ENCODE results near the gene SYT17. TPM values are rescaled to one million over a fixed set of nuclear protein-coding genes. Genes with fewer than 3 reads are reported as not detected.

The SYT17 gene
- total RNA-seq, 2 experiments from 2014 or later: not detected

DNA sequence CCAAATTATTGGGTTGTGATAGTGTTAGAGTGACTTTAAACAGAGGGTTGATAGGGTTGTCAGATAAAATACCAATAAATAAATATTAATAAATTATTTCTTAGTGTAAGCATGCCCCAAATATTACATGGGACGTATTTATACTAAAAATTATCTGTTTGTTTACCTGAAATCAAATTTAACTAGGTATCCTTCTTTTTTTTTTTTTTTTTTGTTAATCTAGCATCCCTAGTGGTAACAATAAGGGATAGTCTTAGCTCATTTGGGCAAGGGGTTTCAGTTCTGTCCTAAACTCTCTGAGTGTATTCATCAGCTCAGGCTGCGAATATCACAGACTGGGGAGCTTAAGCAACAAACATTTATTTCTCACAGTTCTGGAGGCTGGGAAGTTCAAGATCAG is 118.8 kb downstream of the SYT17 start:
- DNase-seq: no peak
- H3K27ac Mint-ChIP-seq: no peak overlapping the region

GRCh38 chr16:19287241-19287640 is 119.2 kb downstream of the SYT17 start:
- no peak for ATAC-seq
- no peaks in the 10 kb centered on the region for H3K36me3 Mint-ChIP-seq (ENCODE audit: low read depth)

More for the DNA sequence above, 118.8 kb downstream of the SYT17 start:
- CTCF ChIA-PET: no interaction called here
- H3K27me3 Mint-ChIP-seq (ENCODE audit: low read depth): no peaks in the 10 kb centered on the region
- no peaks in the 10 kb centered on the region for H3K36me3 Mint-ChIP-seq (ENCODE audit: low read depth)
- H3K9me3 Mint-ChIP-seq (ENCODE audit: insufficient read depth): no peaks in the 10 kb centered on the region
- POLR2A ChIA-PET: no interaction called here
- no peak for ATAC-seq
- no peaks in the 10 kb centered on the region for H3K4me1 Mint-ChIP-seq (ENCODE audit: low read depth)
- no peak overlapping the region for H3K4me3 Mint-ChIP-seq

DNA sequence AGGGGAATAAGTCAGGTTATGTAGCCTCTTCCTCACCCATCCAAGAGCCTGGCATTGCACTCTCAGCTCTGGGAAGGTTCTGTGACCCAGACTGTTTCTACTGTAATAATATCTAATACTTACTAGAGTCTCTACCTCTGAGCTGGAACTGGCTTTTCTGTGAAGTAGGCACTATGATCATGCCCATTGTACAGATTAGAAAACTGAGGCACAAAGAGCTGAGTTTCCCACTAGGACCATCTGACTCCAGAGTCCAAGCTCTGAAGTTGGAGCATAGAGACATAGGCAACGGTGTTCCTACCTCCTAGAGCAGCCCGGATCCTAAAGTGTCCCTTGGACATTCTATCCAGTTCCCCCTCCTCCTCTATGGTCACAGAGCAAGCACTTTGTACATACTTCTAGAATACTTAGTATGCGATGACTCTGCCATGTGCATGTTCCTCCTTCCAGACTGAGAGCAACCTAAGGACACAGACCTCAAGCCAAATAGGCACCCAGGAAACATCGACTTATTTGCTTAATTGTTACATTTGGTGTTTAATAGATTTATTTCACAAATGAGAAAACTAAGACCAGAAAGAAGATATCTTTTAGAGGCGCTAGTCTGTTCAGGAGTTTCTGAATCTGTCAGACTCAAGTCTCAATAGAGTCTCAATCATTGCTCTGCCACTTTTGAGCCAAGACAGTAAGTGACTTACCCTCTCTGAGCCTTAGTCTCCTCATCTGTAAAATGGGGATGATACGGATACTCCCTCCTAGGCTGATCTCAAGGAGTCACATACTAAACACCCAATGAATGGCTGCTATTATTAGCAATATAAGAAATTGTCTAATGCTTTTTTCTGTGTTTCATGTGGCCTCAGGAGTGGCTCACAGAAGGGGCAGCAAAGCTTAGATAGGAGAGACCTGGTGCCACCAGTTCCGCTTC is 121.1 kb downstream of the SYT17 start:
- H3K4me1 Mint-ChIP-seq (ENCODE audit: low read depth): peaks cover 1% of the 10 kb centered on the region
- ChIA-PET POLR2A (no interaction called here), CTCF (no interaction called here)
- DNase-seq (no peak), ATAC-seq (no peak)
- H3K4me3 Mint-ChIP-seq: no peak overlapping the region
- no peaks in the 10 kb centered on the region for H3K9me3 Mint-ChIP-seq (ENCODE audit: insufficient read depth)
- no peaks in the 10 kb centered on the region for H3K27me3 Mint-ChIP-seq (ENCODE audit: low read depth)
- H3K27ac Mint-ChIP-seq: no peak overlapping the region
- H3K36me3 Mint-ChIP-seq (ENCODE audit: low read depth): no peaks in the 10 kb centered on the region

More at GRCh38 chr16:19287241-19287640, 119.2 kb downstream of the SYT17 start:
- CTCF ChIA-PET: no interaction called here
- Mint-ChIP-seq H3K4me3 (no peak overlapping the region), H3K27ac (no peak overlapping the region), H3K9me3 (ENCODE audit: insufficient read depth) (no peaks in the 10 kb centered on the region), H3K4me1 (ENCODE audit: low read depth) (no peaks in the 10 kb centered on the region), H3K27me3 (ENCODE audit: low read depth) (no peaks in the 10 kb centered on the region)
- POLR2A ChIA-PET: no interaction called here
- no peak for DNase-seq

- CTCF ChIA-PET: no interaction called here
- Mint-ChIP-seq H3K4me1 (ENCODE audit: low read depth) (peaks cover 4% of the 10 kb centered on the region), H3K27me3 (ENCODE audit: low read depth) (no peaks in the 10 kb centered on the region)
Measured at GRCh38 chr16:19289811-19290485, 121.9 kb downstream of the SYT17 start.

GRCh38 chr16:19290860-19291259 is 122.8 kb downstream of the SYT17 start:
- Mint-ChIP-seq H3K9me3 (ENCODE audit: insufficient read depth) (no peaks in the 10 kb centered on the region), H3K27ac (no peak overlapping the region), H3K27me3 (ENCODE audit: low read depth) (no peaks in the 10 kb centered on the region), H3K4me1 (ENCODE audit: low read depth) (peaks cover 4% of the 10 kb centered on the region), H3K4me3 (no peak overlapping the region), H3K36me3 (ENCODE audit: low read depth) (no peaks in the 10 kb centered on the region)
- DNase-seq: no peak
- POLR2A ChIA-PET: no interaction called here
- ATAC-seq: no peak
- CTCF ChIA-PET: no interaction called here

More at GRCh38 chr16:19289811-19290485, 121.9 kb downstream of the SYT17 start:
- ATAC-seq (no peak), DNase-seq (no peak)
- H3K4me3 Mint-ChIP-seq: no peak overlapping the region
- POLR2A ChIA-PET: no interaction called here
- H3K9me3 Mint-ChIP-seq (ENCODE audit: insufficient read depth): no peaks in the 10 kb centered on the region
- H3K36me3 Mint-ChIP-seq (ENCODE audit: low read depth): no peaks in the 10 kb centered on the region
- no peak overlapping the region for H3K27ac Mint-ChIP-seq

DNA sequence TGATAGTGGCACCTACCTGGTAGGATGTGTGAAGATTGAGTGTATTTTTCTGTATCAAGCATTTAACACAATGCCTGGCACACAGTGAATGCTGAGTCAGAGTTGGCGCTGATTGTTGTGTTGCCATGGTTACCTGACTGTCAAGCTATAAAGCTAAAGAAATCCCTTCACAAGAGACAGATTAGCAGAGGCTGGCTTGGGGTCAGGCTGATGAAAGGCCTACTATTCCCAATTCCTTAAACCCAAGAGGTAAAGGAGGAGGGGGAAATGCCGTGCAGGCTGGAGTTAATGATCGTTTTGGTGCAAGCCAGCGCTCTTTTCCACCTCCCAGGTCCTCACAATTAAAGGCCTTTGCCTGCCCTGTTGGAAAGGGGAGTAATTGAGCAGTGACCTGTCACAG is 123.4 kb downstream of the SYT17 start:
- DNase-seq (no peak), ATAC-seq (no peak)
- no peak overlapping the region for H3K27ac Mint-ChIP-seq
- H3K4me1 Mint-ChIP-seq (ENCODE audit: low read depth): peaks cover 4% of the 10 kb centered on the region
- H3K27me3 Mint-ChIP-seq (ENCODE audit: low read depth): no peaks in the 10 kb centered on the region
- ChIA-PET POLR2A (no interaction called here), CTCF (no interaction called here)
- H3K36me3 Mint-ChIP-seq (ENCODE audit: low read depth): no peaks in the 10 kb centered on the region
- no peak overlapping the region for H3K4me3 Mint-ChIP-seq
- H3K9me3 Mint-ChIP-seq (ENCODE audit: insufficient read depth): no peaks in the 10 kb centered on the region

DNA sequence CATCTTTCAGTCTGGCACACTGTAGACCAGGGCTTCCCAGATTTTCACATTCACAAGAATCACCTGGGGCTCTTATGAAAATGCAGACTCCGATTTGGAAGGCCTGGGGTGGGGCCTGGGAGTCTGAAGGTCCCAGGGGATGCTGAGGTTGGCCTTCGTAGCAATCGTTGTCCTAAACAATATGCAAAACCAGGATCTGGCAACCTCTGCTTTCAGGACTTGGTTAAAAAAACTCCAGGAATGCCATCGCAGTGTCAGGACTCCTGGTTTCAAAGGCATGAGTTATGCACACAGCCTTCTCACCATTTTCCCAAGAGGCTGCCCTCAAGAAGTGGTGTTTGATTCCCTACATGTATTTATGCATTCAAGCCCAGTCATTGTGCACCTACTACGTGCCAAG is 124.1 kb downstream of the SYT17 start:
- ATAC-seq (no peak), DNase-seq (no peak)
- POLR2A ChIA-PET: no interaction called here
- H3K36me3 Mint-ChIP-seq (ENCODE audit: low read depth): no peaks in the 10 kb centered on the region
- no peak overlapping the region for H3K4me3 Mint-ChIP-seq
- peaks cover 4% of the 10 kb centered on the region for H3K4me1 Mint-ChIP-seq (ENCODE audit: low read depth)
- CTCF ChIA-PET: no interaction called here
- no peaks in the 10 kb centered on the region for H3K9me3 Mint-ChIP-seq (ENCODE audit: insufficient read depth)
- no peak overlapping the region for H3K27ac Mint-ChIP-seq
- no peaks in the 10 kb centered on the region for H3K27me3 Mint-ChIP-seq (ENCODE audit: low read depth)

DNA sequence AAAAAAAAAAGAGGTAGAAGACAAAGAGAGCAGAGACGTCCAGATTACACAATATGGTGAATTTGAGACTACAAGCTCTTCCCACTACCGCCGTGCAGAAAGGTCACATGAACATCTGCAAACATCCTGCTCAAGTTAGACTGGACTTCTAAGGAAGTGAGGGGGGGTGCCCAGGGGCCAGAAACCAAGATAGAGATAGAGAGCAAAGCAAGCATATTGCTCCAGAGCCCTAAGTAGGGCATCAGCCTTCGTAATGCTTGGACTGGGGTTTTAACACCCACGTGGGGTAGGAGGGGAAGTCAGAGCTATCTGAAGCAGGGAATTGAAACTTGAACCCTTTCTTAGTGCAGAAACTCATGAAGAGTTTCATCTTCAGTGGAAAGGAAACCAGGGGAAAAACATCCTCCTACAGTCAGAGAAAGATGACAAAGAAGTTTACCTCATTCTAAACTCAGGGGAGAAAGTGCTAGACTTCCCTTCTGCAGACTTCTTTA is 126.2 kb downstream of the SYT17 start:
- Mint-ChIP-seq H3K27me3 (ENCODE audit: low read depth) (no peaks in the 10 kb centered on the region), H3K36me3 (ENCODE audit: low read depth) (no peaks in the 10 kb centered on the region), H3K4me1 (ENCODE audit: low read depth) (peaks cover 4% of the 10 kb centered on the region), H3K4me3 (no peak overlapping the region), H3K9me3 (ENCODE audit: insufficient read depth) (no peaks in the 10 kb centered on the region), H3K27ac (no peak overlapping the region)
- ChIA-PET POLR2A (no interaction called here), CTCF (no interaction called here)
- DNase-seq: no peak
- ATAC-seq: no peak

GRCh38 chr16:19295393-19295792 is 127.4 kb downstream of the SYT17 start:
- H3K27ac Mint-ChIP-seq: no peak overlapping the region
- H3K4me1 Mint-ChIP-seq (ENCODE audit: low read depth): peaks cover 4% of the 10 kb centered on the region
- ChIA-PET POLR2A (no interaction called here), CTCF (no interaction called here)
- H3K9me3 Mint-ChIP-seq (ENCODE audit: insufficient read depth): no peaks in the 10 kb centered on the region
- no peak overlapping the region for H3K4me3 Mint-ChIP-seq
- no peaks in the 10 kb centered on the region for H3K36me3 Mint-ChIP-seq (ENCODE audit: low read depth)
- DNase-seq (no peak), ATAC-seq (no peak)
- no peaks in the 10 kb centered on the region for H3K27me3 Mint-ChIP-seq (ENCODE audit: low read depth)

- no peak for ATAC-seq
- Mint-ChIP-seq H3K27me3 (ENCODE audit: low read depth) (no peaks in the 10 kb centered on the region), H3K36me3 (ENCODE audit: low read depth) (no peaks in the 10 kb centered on the region), H3K4me3 (no peak overlapping the region), H3K27ac (no peak overlapping the region), H3K4me1 (ENCODE audit: low read depth) (peaks cover 4% of the 10 kb centered on the region), H3K9me3 (ENCODE audit: insufficient read depth) (no peaks in the 10 kb centered on the region)
- DNase-seq: no peak
- ChIA-PET POLR2A (no interaction called here), CTCF (no interaction called here)
Measured at GRCh38 chr16:19297454-19297853, 129.4 kb downstream of the SYT17 start.

- H3K36me3 Mint-ChIP-seq (ENCODE audit: low read depth): no peaks in the 10 kb centered on the region
- POLR2A ChIA-PET: no interaction called here
Measured at GRCh38 chr16:19299565-19299964, 131.5 kb downstream of the SYT17 start.

GRCh38 chr16:19301931-19302330 is 133.9 kb downstream of the SYT17 start:
- no peak overlapping the region for H3K4me3 Mint-ChIP-seq
- no peaks in the 10 kb centered on the region for H3K9me3 Mint-ChIP-seq (ENCODE audit: insufficient read depth)
- DNase-seq (no peak), ATAC-seq (no peak)
- no peak overlapping the region for H3K27ac Mint-ChIP-seq
- no peaks in the 10 kb centered on the region for H3K36me3 Mint-ChIP-seq (ENCODE audit: low read depth)
- POLR2A ChIA-PET: no interaction called here
- CTCF ChIA-PET: no interaction called here
- H3K27me3 Mint-ChIP-seq (ENCODE audit: low read depth): no peaks in the 10 kb centered on the region
- H3K4me1 Mint-ChIP-seq (ENCODE audit: low read depth): no peaks in the 10 kb centered on the region

More at GRCh38 chr16:19299565-19299964, 131.5 kb downstream of the SYT17 start:
- no peaks in the 10 kb centered on the region for H3K9me3 Mint-ChIP-seq (ENCODE audit: insufficient read depth)
- no peaks in the 10 kb centered on the region for H3K4me1 Mint-ChIP-seq (ENCODE audit: low read depth)
- CTCF ChIA-PET: no interaction called here
- H3K27me3 Mint-ChIP-seq (ENCODE audit: low read depth): no peaks in the 10 kb centered on the region
- DNase-seq: no peak
- ATAC-seq: no peak
- H3K4me3 Mint-ChIP-seq: no peak overlapping the region
- no peak overlapping the region for H3K27ac Mint-ChIP-seq

All from activated CD8-positive, alpha-beta T cell treated with anti-CD3 and anti-CD28 coated beads, Interleukin-2, amount 10 ng/mL, durations not matched to agents 7 days and 5 days (primary cell).